HEK293 (cell line): ENCODE results near the gene AKAP17A.

Source experiments
- CTCF ChIA-PET: fragments of 350-600 bp; formaldehyde crosslinking; extraction: SDS; loops from one replicate; lab custom pipeline; 2021; ENCODE audit warnings: antibody characterized with exemption; lab: Yijun Ruan, JAX
- POLR2A ChIA-PET: fragments of 300-600 bp; formaldehyde crosslinking; extraction: SDS; loops from one replicate; lab custom pipeline; 2020; ENCODE audit warnings: antibody characterized with exemption, inconsistent platforms; lab: Yijun Ruan, JAX
- H3K27ac ChIP-seq: fragments of 200-500 bp; sonication (Bioruptor generic); 2 replicates; pipeline ENCODE4 v1.5.1; 2014; ENCODE audit warnings: low read depth, low read length, control low read depth, inconsistent platforms; ENCODE audit errors: extremely low read depth
- H3K36me3 ChIP-seq, 2 experiments: fragments of 200-500 bp in 1 of 2; sonication (Bioruptor generic) in 1 of 2; 1 replicate in 1 of 2; 2 replicates in 1 of 2; pipeline ENCODE4 v1.5.1; 2014 to 2017; ENCODE audit warnings: inconsistent platforms in 2 of 2, low read length in 2 of 2; ENCODE audit not compliant: control insufficient read depth in 2 of 2, insufficient read depth in 1 of 2
- H3K4me1 ChIP-seq: fragments of 200-500 bp; sonication (Bioruptor generic); 2 replicates; pipeline ENCODE4 v1.5.1; 2014; ENCODE audit warnings: mild to moderate bottlenecking, low read length, inconsistent platforms; ENCODE audit not compliant: control insufficient read depth, insufficient read depth
- H3K4me3 ChIP-seq: 2 replicates; pipeline ENCODE4 v1.5.1; 2011; ENCODE audit warnings: low read depth, mild to moderate bottlenecking, control low read depth, low read length, moderate library complexity
- H3K9me3 ChIP-seq: fragments of 200-500 bp; sonication (Bioruptor generic); 2 replicates; pipeline ENCODE4 v1.5.1; 2014; ENCODE audit warnings: low read depth, low read length, inconsistent platforms; ENCODE audit not compliant: control insufficient read depth, insufficient read depth
- EGR2 ChIP-seq: fragments of 450-650 bp; formaldehyde crosslinking; IDR thresholded peaks from 2 replicates; pipeline ENCODE4 v1.5.1; 2016; ENCODE audit warnings: low read depth, missing biosample characterization, missing genetic modification characterization
- GLIS2 ChIP-seq: fragments of 450-650 bp; formaldehyde crosslinking; IDR thresholded peaks from 2 replicates; pipeline ENCODE4 v1.5.1; 2016; ENCODE audit warnings: missing biosample characterization, missing genetic modification characterization
- SCRT1 ChIP-seq: fragments of 450-650 bp; formaldehyde crosslinking; IDR thresholded peaks from 2 replicates; pipeline ENCODE4 v1.5.1; 2016; ENCODE audit warnings: missing biosample characterization, missing genetic modification characterization, borderline replicate concordance
- SP3 ChIP-seq: fragments of 450-650 bp; formaldehyde crosslinking; IDR thresholded peaks from 2 replicates; pipeline ENCODE4 v1.5.1; 2016; ENCODE audit warnings: missing biosample characterization, missing genetic modification characterization
- WT1 ChIP-seq: fragments of 450-650 bp; formaldehyde crosslinking; IDR thresholded peaks from 2 replicates; pipeline ENCODE4 v1.5.1; 2016; ENCODE audit warnings: missing biosample characterization, missing genetic modification characterization
- ZBTB21 ChIP-seq: fragments of 450-650 bp; formaldehyde crosslinking; IDR thresholded peaks from 2 replicates; pipeline ENCODE4 v1.5.1; 2017; ENCODE audit warnings: missing biosample characterization, missing genetic modification characterization
- ZBTB49 ChIP-seq: fragments of 450-650 bp; formaldehyde crosslinking; IDR thresholded peaks from 2 replicates; pipeline ENCODE4 v1.5.1; 2016; ENCODE audit warnings: missing biosample characterization, missing genetic modification characterization, low read depth
- ZBTB6 ChIP-seq: fragments of 450-650 bp; formaldehyde crosslinking; IDR thresholded peaks from 2 replicates; pipeline ENCODE4 v1.5.1; 2017; ENCODE audit warnings: missing biosample characterization, missing genetic modification characterization
- ZNF157 ChIP-seq: fragments of 450-650 bp; formaldehyde crosslinking; IDR thresholded peaks from 2 replicates; pipeline ENCODE4 v1.5.1; 2016; ENCODE audit warnings: missing biosample characterization, missing genetic modification characterization
- ZNF175 ChIP-seq: fragments of 450-650 bp; formaldehyde crosslinking; IDR thresholded peaks from 2 replicates; pipeline ENCODE4 v1.5.1; 2016; ENCODE audit warnings: missing biosample characterization, missing genetic modification characterization
- ZNF19 ChIP-seq: fragments of 450-650 bp; formaldehyde crosslinking; IDR thresholded peaks from 2 replicates; pipeline ENCODE4; 2016; ENCODE audit warnings: missing biosample characterization, missing genetic modification characterization, low read depth
- ZNF26 ChIP-seq: fragments of 450-650 bp; formaldehyde crosslinking; IDR thresholded peaks from 2 replicates; pipeline ENCODE4 v1.5.1; 2016; ENCODE audit warnings: missing biosample characterization, missing genetic modification characterization
- ZNF324 ChIP-seq: fragments of 450-650 bp; formaldehyde crosslinking; IDR thresholded peaks from 2 replicates; pipeline ENCODE4 v1.5.1; 2016; ENCODE audit warnings: missing biosample characterization, missing genetic modification characterization
- ZNF335 ChIP-seq: fragments of 450-650 bp; formaldehyde crosslinking; conservative IDR thresholded peaks from 2 replicates; pipeline ENCODE4 v1.5.1; 2016; ENCODE audit warnings: missing biosample characterization, missing genetic modification characterization
- ZNF391 ChIP-seq: fragments of 450-650 bp; formaldehyde crosslinking; IDR thresholded peaks from 2 replicates; pipeline ENCODE4 v1.5.1; 2016; ENCODE audit warnings: low read depth, missing biosample characterization, missing genetic modification characterization, borderline replicate concordance
- ZNF394 ChIP-seq: fragments of 450-650 bp; formaldehyde crosslinking; IDR thresholded peaks from 2 replicates; pipeline ENCODE4 v1.5.1; 2016; ENCODE audit warnings: missing biosample characterization, missing genetic modification characterization, mild to moderate bottlenecking, moderate library complexity, borderline replicate concordance
- ZNF48 ChIP-seq: fragments of 450-650 bp; formaldehyde crosslinking; IDR thresholded peaks from 2 replicates; pipeline ENCODE4 v1.5.1; 2016; ENCODE audit warnings: missing biosample characterization, missing genetic modification characterization
- ZNF548 ChIP-seq: fragments of 450-650 bp; formaldehyde crosslinking; IDR thresholded peaks from 2 replicates; pipeline ENCODE4 v1.5.1; 2016; ENCODE audit warnings: missing biosample characterization, missing genetic modification characterization
- ZNF585B ChIP-seq: fragments of 450-650 bp; formaldehyde crosslinking; IDR thresholded peaks from 2 replicates; pipeline ENCODE4 v1.5.1; 2016; ENCODE audit warnings: missing biosample characterization, missing genetic modification characterization
- ZNF596 ChIP-seq: fragments of 450-650 bp; IDR thresholded peaks from 2 replicates; pipeline ENCODE4 v1.5.0; 2018; ENCODE audit warnings: missing biosample characterization, mild to moderate bottlenecking, missing genetic modification characterization, moderate library complexity
- ZNF626 ChIP-seq: fragments of 450-650 bp; sonication (Bioruptor Pico); formaldehyde crosslinking; IDR thresholded peaks from 2 replicates; pipeline ENCODE4 v1.5.1; 2018; ENCODE audit warnings: missing biosample characterization, missing genetic modification characterization, inconsistent platforms
- ZNF654 ChIP-seq: fragments of 450-650 bp; formaldehyde crosslinking; IDR thresholded peaks from 2 replicates; pipeline ENCODE4 v1.5.1; 2016; ENCODE audit warnings: low read depth, missing biosample characterization, missing genetic modification characterization
- ZNF701 ChIP-seq: fragments of 450-650 bp; formaldehyde crosslinking; IDR thresholded peaks from 2 replicates; pipeline ENCODE4 v1.5.1; 2016; ENCODE audit warnings: missing biosample characterization, missing genetic modification characterization
- ZNF791 ChIP-seq: fragments of 450-650 bp; formaldehyde crosslinking; IDR thresholded peaks from 2 replicates; pipeline ENCODE4 v1.5.1; 2016; ENCODE audit warnings: missing biosample characterization, missing genetic modification characterization
- ZNF830 ChIP-seq: fragments of 450-650 bp; IDR thresholded peaks from 2 replicates; pipeline ENCODE4 v1.5.0; 2018; ENCODE audit warnings: missing biosample characterization, missing genetic modification characterization, low read depth, mild to moderate bottlenecking, moderate library complexity
- ZSCAN5A ChIP-seq: fragments of 450-650 bp; formaldehyde crosslinking; IDR thresholded peaks from 2 replicates; pipeline ENCODE4 v1.5.1; 2016; ENCODE audit warnings: missing biosample characterization, missing genetic modification characterization
- TF ChIP-seq, protein P1 (sequence below): fragments of 450-650 bp; formaldehyde crosslinking; IDR thresholded peaks from 2 replicates; pipeline ENCODE4 v1.5.1; 2016; ENCODE audit warnings: missing biosample characterization, missing genetic modification characterization, borderline replicate concordance

The AKAP17A gene

GRCh38 chrX:1602299-1602698 is 10.9 kb downstream of the AKAP17A start:
- no peaks in the 10 kb centered on the region for H3K9me3 ChIP-seq
- H3K4me3 ChIP-seq: no peak overlapping the region
- TF ChIP-seq ZSCAN5A (tag by site-specific recombination) (no peak), EGR2 (tag by site-specific recombination) (no peak), ZBTB49 (tag by site-specific recombination) (no peak), ZNF26 (tag by site-specific recombination) (no peak), ZNF394 (tag by site-specific recombination) (no peak), ZNF596 (no peak), ZNF391 (tag by site-specific recombination) (no peak), ZBTB6 (tag by site-specific recombination) (no peak), ZBTB21 (tag by site-specific recombination) (no peak), ZNF324 (no peak), ZNF830 (tag by site-specific recombination) (no peak), SCRT1 (tag by site-specific recombination) (no peak), ZNF157 (tag by site-specific recombination) (no peak)
- H3K27ac ChIP-seq: no peak overlapping the region
- peaks cover 14 to 65% of the 10 kb centered on the region in 2 experiments for H3K36me3 ChIP-seq
- H3K4me1 ChIP-seq: no peaks in the 10 kb centered on the region
- POLR2A ChIA-PET: no interaction called here
- CTCF ChIA-PET: no interaction called here

DNA sequence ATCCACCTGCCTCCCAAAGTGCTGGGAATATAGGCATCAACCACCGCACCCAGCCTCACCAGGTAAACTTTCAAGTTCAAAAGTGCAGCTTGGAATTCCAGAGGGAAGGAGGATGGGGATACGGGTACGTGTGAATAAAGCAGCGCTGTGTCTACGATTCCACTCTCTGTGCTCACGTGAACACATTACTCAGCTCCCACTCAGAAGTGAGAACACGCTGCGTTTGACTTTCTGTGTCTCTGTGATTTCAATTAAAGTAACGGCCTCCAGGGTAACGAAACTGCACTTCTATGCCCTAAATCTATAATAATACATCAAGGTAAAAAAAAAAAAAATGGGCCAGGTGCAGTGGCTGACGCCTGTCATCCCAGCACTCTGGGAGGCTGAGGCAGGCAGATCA is 15.1 kb downstream of the AKAP17A start:
- CTCF ChIA-PET: no interaction called here
- Histone ChIP-seq H3K4me3 (no peak overlapping the region), H3K27ac (no peak overlapping the region)
- POLR2A ChIA-PET: no interaction called here
- TF ChIP-seq ZNF19 (tag by site-specific recombination): no peak
- no peak for TF ChIP-seq ZNF335 (tag by site-specific recombination)
- no peak for TF ChIP-seq ZNF654 (tag by site-specific recombination)
- TF ChIP-seq ZNF548: no peak
- no peak for TF ChIP-seq ZNF791 (tag by site-specific recombination)
- TF ChIP-seq SP3 (tag by site-specific recombination): no peak
- no peak for TF ChIP-seq ZNF585B (tag by site-specific recombination)
- TF ChIP-seq ZNF626: no peak
- no peak for TF ChIP-seq GLIS2
- TF ChIP-seq, protein P1, sequence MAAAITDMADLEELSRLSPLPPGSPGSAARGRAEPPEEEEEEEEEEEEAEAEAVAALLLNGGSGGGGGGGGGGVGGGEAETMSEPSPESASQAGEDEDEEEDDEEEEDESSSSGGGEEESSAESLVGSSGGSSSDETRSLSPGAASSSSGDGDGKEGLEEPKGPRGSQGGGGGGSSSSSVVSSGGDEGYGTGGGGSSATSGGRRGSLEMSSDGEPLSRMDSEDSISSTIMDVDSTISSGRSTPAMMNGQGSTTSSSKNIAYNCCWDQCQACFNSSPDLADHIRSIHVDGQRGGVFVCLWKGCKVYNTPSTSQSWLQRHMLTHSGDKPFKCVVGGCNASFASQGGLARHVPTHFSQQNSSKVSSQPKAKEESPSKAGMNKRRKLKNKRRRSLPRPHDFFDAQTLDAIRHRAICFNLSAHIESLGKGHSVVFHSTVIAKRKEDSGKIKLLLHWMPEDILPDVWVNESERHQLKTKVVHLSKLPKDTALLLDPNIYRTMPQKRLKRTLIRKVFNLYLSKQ (tag by site-specific recombination): no peak
- no peak for TF ChIP-seq WT1 (tag by site-specific recombination)
- no peak for TF ChIP-seq ZNF48
- TF ChIP-seq ZNF175 (tag by site-specific recombination): no peak
- TF ChIP-seq ZNF701 (tag by site-specific recombination): no peak
- TF ChIP-seq, all 188 proteins: peak for 0
- no peaks in the 10 kb centered on the region for H3K9me3 ChIP-seq
- no peaks in the 10 kb centered on the region for H3K4me1 ChIP-seq
- H3K36me3 ChIP-seq: peaks cover 14 to 23% of the 10 kb centered on the region in 2 experiments
